ENCODE measurements around the gene ACOT11. TPM values are rescaled to one million over a fixed set of nuclear protein-coding genes. Genes with fewer than 3 reads are reported as not detected.

ACOT11 gene
- total RNA-seq, 1 experiment from 2014 or later = 4.2 TPM

GRCh38 chr1:54649921-54650320 lies 101.9 kb downstream of the ACOT11 start:
- no peak for TF ChIP-seq NFYB (CRISPR knock-in tag; conservative IDR thresholded peaks at IDR 0.05; ENCODE audit: low read depth)
- no peak for TF ChIP-seq FOXK1 (CRISPR knock-in tag; IDR thresholded peaks at IDR 0.05)
- no peak for TF ChIP-seq USF1 (CRISPR knock-in tag; IDR thresholded peaks at IDR 0.05)
- no peak for TF ChIP-seq AFF4 (CRISPR knock-in tag; IDR thresholded peaks at IDR 0.05; ENCODE audit: borderline replicate concordance)
- TF ChIP-seq MYBL2 (CRISPR knock-in tag; IDR thresholded peaks at IDR 0.05) = no peak
- TF ChIP-seq SMAD4 (CRISPR knock-in tag; IDR thresholded peaks at IDR 0.05) = no peak
- no peak for TF ChIP-seq NFATC4 (CRISPR knock-in tag; IDR thresholded peaks at IDR 0.05)
- no peak for TF ChIP-seq CREB1 (CRISPR knock-in tag; IDR thresholded peaks at IDR 0.05)
- TF ChIP-seq ZNF281 (CRISPR knock-in tag; IDR thresholded peaks at IDR 0.05) = no peak
- no peak for TF ChIP-seq MAX (CRISPR knock-in tag; IDR thresholded peaks at IDR 0.05)
- no peak for TF ChIP-seq ZNF263 (CRISPR knock-in tag; IDR thresholded peaks at IDR 0.05; ENCODE audit: low read depth)
- TF ChIP-seq SOX15 (CRISPR knock-in tag; IDR thresholded peaks at IDR 0.05) = no peak
- TF ChIP-seq ZNF532 (CRISPR knock-in tag; IDR thresholded peaks at IDR 0.05; ENCODE audit: borderline replicate concordance) = no peak
- TF ChIP-seq TCF7 (CRISPR knock-in tag; IDR thresholded peaks at IDR 0.05; ENCODE audit: low read depth) = no peak
- no peak for TF ChIP-seq ESRRA (CRISPR knock-in tag; IDR thresholded peaks at IDR 0.05; ENCODE audit: borderline replicate concordance)
- Mint-ChIP-seq H3K4me3 (no peak overlapping the region), H3K36me3 (no peaks in the 10 kb centered on the region), H3K4me1 (peaks cover 3% of the 10 kb centered on the region), H3K9me3 (no peaks in the 10 kb centered on the region), H3K27me3 (ENCODE audit: low read depth) (peaks cover 3% of the 10 kb centered on the region), H3K27ac (no peak overlapping the region)
- no peak for ATAC-seq
- CTCF ChIA-PET = interaction anchor here (0.9 kb wide), 1 partner anchor 151 kb away, joined by 3 read pairs; no protein-coding TSS in a partner anchor
- POLR2A ChIA-PET = no interaction called here
- no peak for DNase-seq (ENCODE audit: low spot score)
